NCI-H82 treated with DMSO at 0.1 percent for 48 hours (cell line): ENCODE measurements around the gene UBE2L3.
"Not testable (repeated sequence)": the region's sequence is repeated elsewhere in the genome, so short reads cannot be mapped to it uniquely, and the experiment has no call there.

Experiments used
- DNase-seq: peaks from one replicate; lab custom pipeline; 2025; ENCODE audit not compliant: unreplicated experiment; lab: John Stamatoyannopoulos, UW

UBE2L3 gene

DNA sequence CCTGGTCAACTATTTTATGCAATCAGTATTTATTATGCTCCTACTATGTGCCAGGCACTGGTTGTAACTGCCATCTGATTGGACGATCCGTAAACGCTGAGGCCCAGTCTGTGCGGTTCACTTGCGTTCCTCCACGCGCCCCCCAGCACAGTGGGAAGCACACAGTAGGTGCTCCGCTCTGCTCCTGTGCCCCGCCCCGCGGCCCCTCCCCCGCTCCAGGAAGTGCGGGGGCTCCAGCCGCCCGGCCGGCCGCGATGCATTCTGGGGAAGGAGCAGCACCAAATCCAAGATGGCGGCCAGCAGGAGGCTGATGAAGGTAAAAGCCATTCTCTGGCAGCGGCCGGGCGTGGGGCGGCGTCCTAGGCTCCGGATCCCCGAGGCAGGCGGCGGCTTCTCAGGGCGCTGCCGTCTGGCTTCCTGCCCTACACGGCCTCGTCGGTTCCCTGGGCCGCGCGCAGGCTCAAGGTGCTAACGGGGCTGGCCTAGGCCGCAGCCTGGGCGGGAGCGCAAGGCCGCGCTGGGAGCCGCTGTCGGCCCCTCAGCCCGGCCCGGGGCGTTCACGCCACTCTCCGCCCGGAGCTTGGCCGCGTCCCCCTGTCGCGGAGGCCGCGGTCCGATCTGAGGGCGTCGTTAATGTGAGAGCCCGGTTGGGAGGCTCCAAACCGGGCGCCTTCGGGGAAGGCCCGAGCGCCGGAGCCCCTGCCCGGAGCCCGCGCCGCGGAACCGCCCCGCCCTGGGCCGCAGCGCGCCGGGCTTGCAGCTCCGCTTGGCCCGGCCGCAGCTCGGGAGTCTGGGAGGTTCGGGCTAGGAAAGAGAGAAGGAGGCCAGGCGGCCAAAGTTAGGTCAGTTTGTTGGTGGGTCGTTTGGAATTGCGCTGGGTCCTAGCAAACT lies at the start of gene UBE2L3:
TSS of gene UBE2L3 (plus strand) at position 259 of the 891 bp plus-strand sequence. CDS start at position 290, 31 bp downstream.
- DNase-seq = peak; percentile 27

DNA sequence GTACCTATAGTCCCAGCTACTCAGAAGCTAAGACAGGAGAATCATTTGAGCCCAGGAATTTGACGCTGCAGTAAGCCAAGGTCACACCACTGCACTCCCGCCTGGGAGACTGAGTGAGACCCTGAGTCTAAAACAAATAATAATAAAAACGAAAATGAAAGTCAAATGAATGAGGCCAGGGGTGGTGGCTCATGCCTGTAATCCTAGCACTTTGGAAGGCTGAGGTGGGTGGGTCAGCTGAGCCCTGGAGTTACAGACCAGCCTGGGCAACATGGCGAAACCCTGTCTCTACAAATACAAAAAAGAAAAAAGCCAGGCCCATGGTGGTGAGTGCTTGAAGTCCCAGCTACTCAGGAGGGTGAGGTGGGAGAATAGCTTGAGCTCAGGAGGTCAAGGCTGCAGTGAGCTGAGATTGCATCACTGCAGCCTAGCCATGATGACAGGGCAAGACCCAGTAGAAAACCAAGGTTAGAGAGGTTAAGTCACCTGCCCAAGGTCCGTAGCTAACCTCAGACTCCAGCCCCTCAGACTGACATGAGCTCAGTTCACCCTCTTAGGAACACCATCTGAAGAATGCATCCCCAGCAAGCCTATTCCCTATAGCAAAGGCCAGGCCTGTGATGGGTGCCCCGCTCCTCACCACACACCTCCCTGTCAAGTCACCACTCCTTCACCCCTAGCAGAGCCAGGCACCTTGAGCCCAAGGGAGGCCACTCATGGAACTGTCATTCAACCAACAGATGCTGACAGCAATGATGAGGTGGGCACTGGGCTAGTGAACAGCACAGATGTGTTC lies 40.6 kb upstream of the UBE2L3 start:
- DNase-seq = not testable (repeated sequence)

DNA sequence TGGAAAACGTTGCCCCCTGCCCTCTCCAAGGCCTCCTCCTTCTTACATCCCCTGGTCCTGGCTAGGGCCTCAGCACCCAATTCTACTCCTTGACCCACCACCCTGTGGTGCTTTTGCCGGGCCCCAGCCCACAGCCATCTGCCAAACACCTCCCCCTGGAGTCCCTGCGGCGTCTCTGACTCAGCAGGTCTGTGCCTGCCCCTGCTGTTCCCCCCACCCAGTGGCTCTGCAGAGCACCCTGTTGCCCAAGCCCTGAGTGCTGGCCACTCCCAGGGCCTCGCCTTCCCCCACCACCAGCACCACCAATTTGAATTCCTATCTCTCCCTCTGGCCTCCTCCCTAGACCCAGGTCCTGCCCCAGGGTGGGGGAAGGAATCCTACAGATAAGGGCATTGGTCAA lies 36.0 kb upstream of the UBE2L3 start:
- not testable (repeated sequence) for DNase-seq

DNA sequence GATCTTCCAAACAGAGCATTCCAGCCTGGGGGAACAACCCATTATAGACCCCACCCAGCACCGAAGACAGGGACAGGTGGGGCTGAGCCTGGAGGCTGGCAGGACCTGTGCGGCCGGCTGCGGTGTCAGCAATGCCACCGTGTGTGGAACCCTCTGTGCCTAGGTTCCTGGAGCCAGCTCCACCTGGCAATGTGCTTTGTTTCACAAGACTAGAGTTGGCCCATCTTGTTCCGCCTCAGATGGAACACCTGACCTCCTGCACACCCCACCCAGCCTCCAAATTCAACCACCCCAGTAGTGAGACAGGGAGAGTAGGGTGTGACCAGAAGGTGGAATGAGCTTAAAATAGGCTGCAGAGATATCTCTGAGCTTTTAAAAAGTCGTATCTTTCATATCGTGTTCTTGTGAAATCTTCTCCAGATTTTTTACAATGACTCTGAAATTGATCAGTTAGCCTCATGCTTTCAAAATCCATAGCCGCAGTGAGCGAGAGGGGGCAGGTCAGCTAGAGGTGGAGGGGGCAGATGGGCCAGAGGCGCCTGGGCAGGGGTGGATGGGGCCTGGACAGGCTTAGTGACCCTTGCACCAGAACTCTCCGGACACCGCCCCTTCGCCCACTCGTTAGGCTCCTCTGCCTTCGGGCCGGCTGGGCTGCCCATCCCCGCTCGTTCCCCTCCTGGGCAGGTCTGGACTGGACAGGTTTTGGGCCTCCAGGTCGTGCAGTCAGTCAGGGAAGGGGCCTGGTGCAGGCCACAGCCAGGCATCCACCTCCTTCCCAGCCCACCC lies 34.5 kb upstream of the UBE2L3 start:
- DNase-seq = not testable (repeated sequence)

DNA sequence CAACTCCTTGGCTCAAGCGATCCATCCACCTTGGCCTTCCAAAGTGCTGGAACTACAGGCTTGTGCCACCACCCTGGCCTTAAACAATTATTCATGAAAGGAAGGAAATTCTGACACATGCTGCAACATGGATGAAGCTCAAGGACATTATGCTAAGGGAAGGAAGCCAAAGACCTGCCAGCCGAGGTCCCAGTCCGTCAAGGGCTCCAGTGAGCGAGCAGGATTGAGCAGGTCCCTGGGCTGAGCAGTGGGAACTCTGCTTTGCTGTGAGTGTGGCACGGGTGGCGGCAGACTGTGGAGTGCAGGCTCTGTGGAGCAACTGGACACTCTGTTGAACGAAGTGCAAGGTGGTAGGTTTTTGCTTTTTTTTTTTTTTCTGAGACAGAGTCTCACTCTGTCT lies 27.7 kb upstream of the UBE2L3 start:
- DNase-seq = not testable (repeated sequence)

DNA sequence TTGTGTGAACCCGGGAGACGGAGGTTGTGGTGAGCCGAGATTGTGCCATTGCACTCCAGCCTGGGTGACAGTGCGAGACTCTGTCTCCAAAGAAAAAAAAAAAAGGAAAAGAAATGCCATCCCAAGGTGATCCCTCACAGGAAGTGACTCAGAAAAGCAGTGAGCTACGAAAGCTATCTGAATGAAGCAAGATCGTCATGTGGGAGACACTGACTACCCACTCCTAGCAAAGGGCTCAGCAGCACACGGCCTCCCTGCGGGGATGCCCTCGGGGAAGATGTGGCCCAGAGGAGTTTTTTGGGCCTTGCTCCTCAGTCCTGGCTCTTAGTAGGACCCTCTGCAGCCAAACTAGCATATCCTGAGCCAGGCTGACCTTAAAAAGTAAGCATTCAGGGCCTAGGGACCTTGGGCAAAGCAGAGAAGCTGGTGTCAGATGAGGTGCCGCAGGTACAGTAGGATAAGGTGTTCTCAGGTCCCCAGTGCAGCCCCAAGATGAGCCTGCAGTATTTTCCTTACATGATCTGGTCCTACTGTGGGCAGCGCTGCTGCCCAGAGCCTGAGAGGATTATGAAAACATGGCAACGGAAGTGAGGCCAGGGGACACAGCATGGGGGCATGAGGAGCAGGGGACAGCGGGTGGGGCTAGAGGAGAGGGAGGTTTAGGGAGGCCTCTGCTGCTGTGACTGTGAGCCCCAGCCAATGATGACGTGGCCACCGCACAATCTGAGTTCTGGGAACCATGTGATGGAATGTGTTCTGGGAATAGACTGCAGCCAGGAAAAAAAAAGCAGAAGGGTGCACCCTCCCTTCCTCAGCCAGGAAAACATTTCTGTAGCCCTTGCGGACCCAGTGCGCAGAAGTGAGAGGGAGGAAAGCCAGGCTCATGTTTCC lies 22.8 kb upstream of the UBE2L3 start:
- not testable (repeated sequence) for DNase-seq

DNA sequence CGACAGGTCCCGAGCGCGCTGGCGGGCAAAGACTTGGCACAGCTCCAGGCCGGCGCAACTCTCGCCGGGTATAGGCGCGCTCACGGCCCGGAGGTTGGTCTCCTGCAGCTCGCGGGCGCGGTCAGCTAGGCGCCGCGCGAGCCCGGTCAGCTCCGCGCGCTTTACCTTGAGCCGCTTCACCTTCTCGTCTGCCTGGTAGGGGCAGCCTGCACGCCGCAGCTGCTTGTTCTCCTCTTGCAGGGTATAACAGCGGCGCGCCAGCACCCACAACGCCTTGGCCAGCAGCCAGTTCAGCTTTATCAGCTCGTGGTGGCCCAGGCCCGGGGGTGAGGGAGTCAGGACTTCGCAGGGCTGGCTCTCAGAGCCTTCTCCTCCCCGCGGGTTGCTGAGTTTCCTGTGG lies 18.0 kb upstream of the UBE2L3 start:
- not testable (repeated sequence) for DNase-seq

DNA sequence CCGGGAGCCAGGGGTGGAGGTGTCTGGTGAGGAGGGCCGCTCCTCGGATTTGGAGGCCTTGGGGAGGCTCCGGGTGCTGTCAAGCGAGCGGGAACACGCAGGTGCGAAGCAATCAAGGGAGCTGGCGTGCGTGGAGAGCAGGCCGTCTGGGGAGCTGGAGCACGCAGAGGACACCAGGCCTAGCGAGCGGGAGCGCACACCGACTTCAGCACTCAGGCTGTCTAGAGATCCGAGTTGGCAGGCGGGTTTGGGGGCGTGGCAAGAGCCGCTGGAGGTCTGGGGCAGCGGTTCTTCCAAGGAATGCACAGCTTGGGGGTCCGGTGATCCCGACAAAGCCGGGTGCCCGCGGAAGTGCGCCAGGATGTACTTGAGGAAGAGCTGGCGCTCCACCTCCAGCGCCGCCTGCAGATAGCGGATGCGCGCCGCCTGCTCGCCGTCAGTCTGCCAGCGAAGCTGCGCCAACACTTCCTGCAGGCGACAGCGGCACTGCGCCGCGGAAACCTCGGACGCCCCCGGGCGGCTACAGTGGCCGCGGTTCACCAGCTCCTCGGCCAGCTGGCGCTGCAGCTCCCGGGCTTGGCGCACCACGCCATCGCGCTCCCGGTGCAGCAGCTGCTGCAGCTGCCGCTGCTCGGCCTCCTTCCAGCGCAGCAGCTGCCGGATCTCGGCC lies 17.4 kb upstream of the UBE2L3 start:
- not testable (repeated sequence) for DNase-seq

DNA sequence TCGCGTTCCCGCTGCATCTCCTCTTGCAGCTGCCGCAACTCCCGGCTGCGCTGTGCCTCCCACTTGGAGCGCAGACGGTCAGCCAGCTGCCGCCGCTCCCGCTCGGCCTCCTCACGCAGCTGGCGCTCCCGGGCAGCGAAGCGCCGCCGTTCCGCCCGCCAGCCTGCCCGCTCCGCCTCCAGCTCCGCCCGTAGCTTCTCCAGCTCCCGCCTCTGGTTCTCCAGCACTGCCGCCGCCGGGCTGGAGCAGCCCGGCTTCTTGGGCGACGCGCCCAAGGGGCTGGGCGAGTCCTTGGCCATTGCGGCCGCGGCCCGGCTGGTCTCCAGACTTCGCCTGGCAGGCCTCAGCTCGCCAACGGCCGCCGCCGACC lies 16.9 kb upstream of the UBE2L3 start:
- DNase-seq = not testable (repeated sequence)

DNA sequence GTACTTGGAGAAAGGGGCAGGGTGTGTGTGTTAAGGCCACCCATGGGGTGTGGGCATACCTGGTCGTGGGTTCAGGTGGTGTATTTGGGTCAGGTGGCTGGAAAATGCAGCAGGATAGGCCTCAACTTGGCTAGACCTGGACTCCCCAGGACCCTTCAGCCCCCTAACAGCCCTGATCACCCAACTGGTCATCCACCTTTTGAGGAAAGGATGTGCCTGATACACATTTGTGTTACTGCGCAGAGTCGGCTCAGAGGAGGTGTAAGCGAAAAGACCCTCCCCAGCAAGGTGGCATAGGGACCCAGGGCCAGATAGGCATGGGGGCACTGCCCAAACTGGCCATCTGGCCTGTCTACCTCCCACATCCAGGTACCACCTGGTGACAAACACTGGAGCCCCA lies 16.2 kb upstream of the UBE2L3 start, which contains the start of gene RIMBP3C:
TSS of gene RIMBP3C (minus strand) at position 101 of the 400 bp plus-strand sequence. CDS start 485 bp downstream, outside the sequence.
- DNase-seq = not testable (repeated sequence)

DNA sequence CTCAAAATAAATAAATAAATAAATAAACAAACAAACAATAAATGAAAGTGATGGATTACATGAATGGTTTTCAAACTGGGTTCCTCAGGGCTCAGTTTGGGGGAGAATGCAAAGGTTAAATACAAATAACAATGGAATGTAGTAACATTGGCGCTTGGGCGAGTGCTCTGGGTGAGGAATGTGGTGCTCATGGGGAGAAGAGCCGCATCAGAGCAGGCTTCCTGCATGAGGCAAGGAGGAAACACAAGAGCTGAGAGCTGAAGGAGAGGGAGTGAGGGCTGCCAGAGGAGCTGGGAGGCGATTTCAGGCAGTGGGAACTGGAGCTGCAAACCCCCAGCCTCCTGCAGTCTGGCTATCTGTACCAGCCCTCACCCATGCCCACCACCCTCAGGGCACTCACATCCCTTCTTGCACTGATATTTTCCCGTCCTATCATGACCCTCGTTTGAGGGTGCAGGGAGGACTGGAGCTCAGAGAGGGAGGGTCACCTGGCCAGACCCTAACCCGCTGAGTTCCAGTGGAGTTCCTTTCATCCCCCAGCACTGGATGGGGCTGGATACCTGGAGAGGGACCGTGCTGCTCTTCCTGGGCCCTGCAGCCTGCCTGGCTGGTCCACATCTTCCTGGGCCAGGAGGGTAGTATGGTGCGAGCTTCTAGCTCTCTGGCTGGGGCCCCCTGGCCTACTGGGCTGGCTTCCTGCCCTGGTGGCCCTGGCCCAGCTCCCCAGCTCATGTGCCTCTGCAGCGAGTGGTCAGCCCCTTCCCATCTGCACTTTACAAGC lies 8.0 kb upstream of the UBE2L3 start:
- DNase-seq = not testable (repeated sequence)

DNA sequence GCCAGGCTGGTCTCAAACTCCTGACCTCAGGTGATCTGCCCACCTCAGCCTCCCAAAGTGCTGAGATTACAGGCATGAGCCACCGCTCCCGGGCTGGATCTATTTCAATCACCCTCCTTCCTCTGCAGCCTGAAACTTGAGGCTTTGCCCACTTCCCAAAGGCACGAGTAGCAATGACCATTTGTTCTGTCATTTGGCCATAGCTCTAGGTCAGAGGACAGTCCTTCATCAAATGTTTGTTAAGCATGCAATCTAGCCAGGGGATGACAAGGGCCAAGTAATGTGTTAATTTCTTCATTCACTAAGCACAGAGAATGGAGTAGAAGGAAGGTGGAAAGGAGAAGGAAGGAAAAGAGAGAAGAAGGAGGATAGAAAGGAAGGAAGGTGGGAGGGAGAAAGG lies 6.9 kb upstream of the UBE2L3 start:
- not testable (repeated sequence) for DNase-seq

DNA sequence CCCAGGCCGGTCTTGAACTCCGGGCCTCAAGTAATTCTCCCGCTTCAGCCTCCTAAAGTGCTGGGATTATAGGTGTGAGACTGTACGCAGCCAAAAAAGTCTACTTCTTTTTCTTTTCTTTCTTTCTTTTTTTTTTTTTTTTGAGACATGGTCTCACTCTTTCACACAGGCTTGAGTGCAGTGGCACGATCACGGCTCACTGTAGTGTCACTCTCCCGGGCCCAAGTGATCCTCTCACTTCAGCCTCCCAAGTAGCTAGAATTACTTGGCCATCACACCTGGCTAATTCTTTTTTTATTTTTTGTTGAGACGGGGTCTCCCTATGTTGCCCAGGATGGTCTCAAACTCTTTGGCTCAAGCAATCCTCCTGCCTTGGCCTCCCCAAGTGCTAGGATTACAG lies 3.6 kb upstream of the UBE2L3 start:
- no peak for DNase-seq

DNA sequence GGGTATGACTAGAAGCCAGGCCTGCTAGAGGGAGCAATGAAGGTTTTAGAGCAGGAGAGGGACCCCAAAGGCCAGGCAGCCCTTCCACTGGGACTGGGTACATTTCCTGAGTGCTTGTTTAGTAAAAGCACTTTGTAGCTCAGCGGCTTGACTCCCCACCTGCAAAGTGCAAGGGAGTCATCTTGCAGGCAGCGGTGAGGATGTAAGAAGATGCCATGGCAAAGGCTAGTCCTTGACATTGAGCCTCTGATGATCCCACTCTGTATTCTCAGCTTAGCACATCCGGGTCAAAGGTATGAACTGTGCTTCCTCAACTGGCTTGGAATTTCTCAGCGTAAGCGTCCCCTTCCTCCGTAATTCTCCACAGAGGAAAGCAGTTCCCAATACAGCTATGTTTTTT lies 3.1 kb upstream of the UBE2L3 start:
- no peak for DNase-seq

DNA sequence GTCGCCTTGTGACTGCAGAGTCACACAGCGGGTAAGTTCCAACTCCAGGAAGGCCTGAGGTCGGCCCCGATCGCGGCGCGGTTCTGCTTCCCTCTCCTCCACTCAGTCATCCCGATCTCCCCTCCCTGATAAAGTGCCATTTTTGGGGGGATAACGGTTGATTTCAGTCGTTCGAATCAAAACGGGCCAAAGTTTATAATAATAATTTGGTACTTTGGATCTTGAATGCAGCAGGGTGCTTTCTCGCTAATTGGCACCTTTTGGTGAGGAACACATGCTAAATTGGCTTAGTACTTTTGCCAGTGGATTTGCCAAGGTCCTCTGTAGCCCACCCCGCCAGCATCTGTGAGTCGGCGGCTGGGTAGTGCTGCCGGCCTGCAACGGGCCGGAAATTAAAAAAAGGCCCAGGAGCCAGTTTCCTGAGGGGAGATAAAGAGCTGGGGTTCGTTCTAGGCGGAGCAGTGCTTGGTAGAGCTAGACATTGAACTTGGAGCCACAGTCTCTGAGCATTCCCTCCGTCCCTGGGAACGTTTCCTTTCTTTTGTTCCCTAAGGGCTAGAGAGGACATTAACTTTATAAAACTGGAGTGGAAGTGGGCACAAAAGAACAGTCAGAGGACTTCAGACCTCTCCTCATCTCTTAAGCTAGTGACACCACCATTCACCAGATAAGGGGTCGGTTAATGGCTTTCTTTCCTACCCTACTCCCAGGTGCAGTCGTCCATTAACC lies 997 bp downstream of the UBE2L3 start:
- DNase-seq = no peak

DNA sequence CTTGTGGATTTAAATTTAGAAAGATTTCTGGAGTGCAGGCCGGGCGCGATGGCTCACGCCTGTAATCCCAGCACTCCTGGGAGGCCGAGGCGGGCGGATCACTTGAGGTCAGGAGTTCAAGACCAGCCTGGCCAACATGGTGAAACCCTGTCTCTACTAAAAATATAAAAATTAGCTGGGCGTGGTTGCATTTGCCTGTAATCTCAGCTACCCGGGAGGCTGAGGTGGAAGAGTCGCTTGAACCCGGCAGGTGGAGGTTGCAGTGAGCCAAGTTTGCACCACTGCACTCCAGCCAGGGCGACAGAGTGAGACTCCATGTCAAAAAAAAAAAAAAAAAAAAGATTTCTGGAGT lies 1.5 kb downstream of the UBE2L3 start:
- not testable (repeated sequence) for DNase-seq

DNA sequence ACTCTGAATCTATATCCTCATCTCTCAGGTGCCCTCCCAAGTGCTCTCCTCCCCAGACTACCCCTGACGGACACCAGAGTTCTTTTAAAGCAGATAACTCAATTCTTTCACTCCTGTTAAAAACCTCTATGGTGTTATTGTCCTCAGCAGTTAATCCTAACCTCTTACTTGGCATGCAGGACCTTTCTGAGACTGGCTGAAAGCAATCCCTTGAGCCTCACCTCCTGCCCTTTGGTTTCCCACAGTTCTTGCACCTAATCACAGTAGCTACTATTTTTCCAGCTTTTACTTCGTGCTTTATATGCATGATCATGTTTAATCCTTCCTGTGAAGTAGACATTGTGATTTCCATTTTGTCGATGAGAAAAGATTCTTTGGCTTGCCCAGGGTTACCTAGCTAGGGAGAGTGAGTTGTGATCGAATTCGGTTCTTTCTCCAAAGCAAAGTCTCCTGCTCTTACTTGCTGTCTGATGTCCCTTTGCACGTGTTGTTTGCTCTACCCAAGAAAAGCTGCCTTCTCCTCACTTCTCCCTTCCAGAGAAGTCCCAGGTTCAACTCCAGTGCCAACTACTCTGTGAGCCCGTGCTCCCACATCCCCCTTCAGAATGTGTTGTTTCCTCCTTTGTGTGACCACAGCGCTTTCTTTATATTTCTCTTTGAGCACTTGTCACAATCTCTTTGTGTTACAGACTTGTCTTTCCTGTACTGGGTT lies 2.1 kb downstream of the UBE2L3 start:
- DNase-seq = no peak

DNA sequence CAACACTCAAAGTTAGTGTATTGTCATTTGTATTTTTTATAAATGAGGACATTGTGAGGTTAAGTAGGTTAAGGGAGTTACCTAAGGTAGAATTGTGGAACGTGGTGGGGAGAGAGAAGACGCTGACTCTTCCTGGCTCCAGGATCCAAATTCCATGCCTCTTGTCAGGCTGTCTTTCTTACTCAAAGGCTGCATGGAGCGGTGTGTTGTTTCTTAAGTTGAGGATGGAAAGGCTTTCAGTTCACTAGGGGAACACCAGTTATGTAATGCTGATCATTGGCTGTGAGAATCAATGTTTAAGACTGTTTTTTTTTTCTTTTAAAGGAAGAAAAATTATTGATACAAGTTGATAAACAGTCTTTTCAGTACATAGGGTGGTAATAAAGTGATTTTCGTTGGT lies 2.9 kb downstream of the UBE2L3 start:
- no peak for DNase-seq
